Breast epithelium (tissue), 4 donors: ENCODE results near the gene CFAP100. TPM values are rescaled to one million over a fixed set of nuclear protein-coding genes. Genes with fewer than 3 reads are reported as not detected.

ENCODE experiments used
- DNase-seq, 2 donors: peaks; one replicate each; pipeline ENCODE4 v3.0.0-alpha.2; 2019; ENCODE audit warnings: low spot score in 2 of 2
- H3K27ac ChIP-seq, 2 donors: fragments of 200-600 bp; sonication (generic) in 1 of 2; one replicate each; pipeline ENCODE4 v1.5.1; 2016 to 2019; ENCODE audit warnings: mild to moderate bottlenecking in 1 of 2
- H3K27me3 ChIP-seq, 2 donors: fragments of 200-600 bp; sonication (generic) in 1 of 2; one replicate each; pipeline versions ENCODE4 v1.5.1 to v1.6.0; 2017 to 2019; ENCODE audit warnings: control low read depth in 1 of 2, mild to moderate bottlenecking in 1 of 2
- H3K36me3 ChIP-seq: fragments of 200-600 bp; one replicate; pipeline ENCODE4 v1.5.1; 2019
- H3K4me1 ChIP-seq, 2 donors: fragments of 200-600 bp; sonication (generic); one replicate each; pipeline ENCODE4 v1.5.1; 2016 to 2019; ENCODE audit warnings: control low read depth in 1 of 2
- H3K4me3 ChIP-seq, 3 donors: fragments of 200-600 bp; sonication (generic); 1 replicate in 2 of 3; 2 replicates in 1 of 3; pipeline ENCODE4 v1.5.1; 2016 to 2019; ENCODE audit warnings: mild to moderate bottlenecking in 3 of 3, moderate library complexity in 2 of 3
- H3K9me3 ChIP-seq, 2 donors: fragments of 200-600 bp; sonication (generic) in 1 of 2; one replicate each; pipeline ENCODE4 v1.5.1; 2016 to 2019; ENCODE audit warnings: control low read depth in 1 of 2
- POLR2A ChIP-seq: fragments of 450-650 bp; IDR thresholded peaks from one replicate; pipeline ENCODE4 v1.6.1; 2016; ENCODE audit warnings: antibody characterized with exemption, mild to moderate bottlenecking, moderate library complexity
- POLR2AphosphoS5 ChIP-seq, 3 donors: sonication (generic); formaldehyde crosslinking; IDR thresholded peaks; one replicate each; pipeline ENCODE4 v1.6.1; 2017; ENCODE audit warnings: antibody characterized with exemption in 3 of 3
- intact Hi-C: fragments of 100-400 bp; cut with DNase I; formaldehyde crosslinking; loops from one replicate; pipeline ENCODE4 v1.15.1; 2023; ENCODE audit warnings: low total_unique reads
- total RNA-seq, 3 donors: library from RNA; depleted of rRNA; stranded (reverse); fragments of >200 nt; gene quantifications; one replicate each; pipeline ENCODE4 v1.1.0, GENCODE V29; 2016
- TF ChIP-seq, protein P1 (sequence below), 3 donors: fragments of 450-650 bp; IDR thresholded peaks; one replicate each; pipeline ENCODE4 v1.5.1; 2016 to 2017; ENCODE audit warnings: antibody characterized with exemption in 3 of 3, mild to moderate bottlenecking in 3 of 3, moderate library complexity in 3 of 3

CFAP100 gene
- total RNA-seq, 3 donors from 2014 or later, result not detected

DNA sequence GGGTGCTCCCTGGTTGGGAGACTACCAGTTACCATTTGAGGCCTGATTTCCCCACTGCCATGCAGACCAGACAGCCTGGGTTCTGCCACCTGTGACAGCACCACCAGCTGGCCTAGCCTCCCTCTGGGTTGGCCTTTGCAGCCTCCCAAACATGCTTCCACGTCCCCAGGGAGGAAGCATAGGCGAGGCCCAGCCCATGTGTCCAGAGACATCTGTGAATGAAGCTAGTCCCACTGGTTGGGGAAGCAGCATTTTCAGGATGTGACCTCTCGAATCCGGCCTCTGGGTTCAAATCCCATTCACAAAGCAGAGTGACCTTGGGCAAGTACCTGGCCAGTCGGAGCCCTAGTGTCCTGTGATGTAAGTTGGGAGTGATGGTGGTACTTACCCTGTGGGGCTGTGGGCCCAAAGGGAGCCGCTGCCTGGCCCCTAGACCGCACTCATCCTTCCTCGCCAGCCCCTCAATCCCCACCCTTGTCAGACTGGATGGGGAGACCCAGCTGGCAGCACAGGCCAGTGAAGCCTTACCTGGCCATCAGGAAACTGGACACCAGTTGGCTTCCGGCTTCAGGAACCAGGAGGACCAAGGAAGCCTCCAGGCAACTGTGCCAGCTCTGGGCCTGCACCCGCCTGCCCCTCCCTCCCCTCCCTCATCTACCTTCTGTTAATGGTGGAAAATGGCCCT, 43.5 kb upstream of the CFAP100 start:
- DNase-seq, result no peak
- Histone ChIP-seq H3K4me1 (peaks cover 0 to 4% of the 10 kb centered on the region in 2 donors), H3K9me3 (no peaks in the 10 kb centered on the region), H3K27me3 (no peaks in the 10 kb centered on the region), H3K27ac (no peak overlapping the region), H3K36me3 (no peaks in the 10 kb centered on the region), H3K4me3 (no peak overlapping the region)
- TF ChIP-seq, protein P1, sequence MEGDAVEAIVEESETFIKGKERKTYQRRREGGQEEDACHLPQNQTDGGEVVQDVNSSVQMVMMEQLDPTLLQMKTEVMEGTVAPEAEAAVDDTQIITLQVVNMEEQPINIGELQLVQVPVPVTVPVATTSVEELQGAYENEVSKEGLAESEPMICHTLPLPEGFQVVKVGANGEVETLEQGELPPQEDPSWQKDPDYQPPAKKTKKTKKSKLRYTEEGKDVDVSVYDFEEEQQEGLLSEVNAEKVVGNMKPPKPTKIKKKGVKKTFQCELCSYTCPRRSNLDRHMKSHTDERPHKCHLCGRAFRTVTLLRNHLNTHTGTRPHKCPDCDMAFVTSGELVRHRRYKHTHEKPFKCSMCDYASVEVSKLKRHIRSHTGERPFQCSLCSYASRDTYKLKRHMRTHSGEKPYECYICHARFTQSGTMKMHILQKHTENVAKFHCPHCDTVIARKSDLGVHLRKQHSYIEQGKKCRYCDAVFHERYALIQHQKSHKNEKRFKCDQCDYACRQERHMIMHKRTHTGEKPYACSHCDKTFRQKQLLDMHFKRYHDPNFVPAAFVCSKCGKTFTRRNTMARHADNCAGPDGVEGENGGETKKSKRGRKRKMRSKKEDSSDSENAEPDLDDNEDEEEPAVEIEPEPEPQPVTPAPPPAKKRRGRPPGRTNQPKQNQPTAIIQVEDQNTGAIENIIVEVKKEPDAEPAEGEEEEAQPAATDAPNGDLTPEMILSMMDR (IDR thresholded peaks at IDR 0.05), result no peak
- TF ChIP-seq POLR2AphosphoS5 (IDR thresholded peaks at IDR 0.05), result no peak
- no peak for TF ChIP-seq POLR2A
- intact Hi-C loops, result no loop called here

DNA sequence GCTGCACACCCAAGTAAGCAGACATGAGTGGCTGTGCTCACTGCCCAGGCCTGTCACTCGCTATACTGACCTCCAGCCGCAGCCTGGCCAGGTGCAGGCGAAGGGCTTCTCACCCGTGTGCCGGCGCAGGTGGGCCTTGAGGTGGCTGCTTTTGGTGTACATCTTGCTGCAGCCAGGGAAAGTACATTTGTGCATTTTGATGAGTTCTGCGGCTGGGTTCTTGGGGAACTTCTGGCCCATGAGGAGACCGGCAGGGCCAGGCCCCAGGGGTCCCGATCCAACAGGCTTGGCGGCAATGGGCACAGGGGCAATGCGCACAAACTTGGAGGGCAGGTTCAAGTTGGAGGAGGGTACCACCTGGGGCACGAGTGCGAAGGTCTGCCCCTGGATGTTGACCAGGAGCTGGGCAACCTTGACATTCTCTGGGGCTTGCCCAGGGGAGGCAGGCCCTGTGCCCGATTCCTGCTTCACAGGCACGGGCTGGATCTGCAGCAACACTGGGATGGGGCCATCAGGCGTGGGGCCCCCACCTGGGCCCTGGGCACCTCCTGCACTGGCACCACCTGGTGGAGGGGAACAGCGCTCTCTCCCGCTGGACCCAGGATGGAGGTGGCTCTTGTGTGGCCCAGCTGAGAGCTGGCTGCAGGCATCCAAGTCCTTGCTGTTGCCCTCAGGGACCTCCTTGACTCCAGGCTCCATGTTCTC, 42.8 kb upstream of the CFAP100 start:
- no peaks in the 10 kb centered on the region for H3K27me3 ChIP-seq
- H3K36me3 ChIP-seq, result no peaks in the 10 kb centered on the region
- H3K27ac ChIP-seq, result no peak overlapping the region
- intact Hi-C loops, result no loop called here
- DNase-seq, result no peak
- peaks cover 0 to 4% of the 10 kb centered on the region in 2 donors for H3K4me1 ChIP-seq
- no peaks in the 10 kb centered on the region for H3K9me3 ChIP-seq
- TF ChIP-seq, protein P1 (IDR thresholded peaks at IDR 0.05), result no peak
- TF ChIP-seq POLR2AphosphoS5 (IDR thresholded peaks at IDR 0.05), result no peak
- no peak for TF ChIP-seq POLR2A
- H3K4me3 ChIP-seq, result no peak overlapping the region

DNA sequence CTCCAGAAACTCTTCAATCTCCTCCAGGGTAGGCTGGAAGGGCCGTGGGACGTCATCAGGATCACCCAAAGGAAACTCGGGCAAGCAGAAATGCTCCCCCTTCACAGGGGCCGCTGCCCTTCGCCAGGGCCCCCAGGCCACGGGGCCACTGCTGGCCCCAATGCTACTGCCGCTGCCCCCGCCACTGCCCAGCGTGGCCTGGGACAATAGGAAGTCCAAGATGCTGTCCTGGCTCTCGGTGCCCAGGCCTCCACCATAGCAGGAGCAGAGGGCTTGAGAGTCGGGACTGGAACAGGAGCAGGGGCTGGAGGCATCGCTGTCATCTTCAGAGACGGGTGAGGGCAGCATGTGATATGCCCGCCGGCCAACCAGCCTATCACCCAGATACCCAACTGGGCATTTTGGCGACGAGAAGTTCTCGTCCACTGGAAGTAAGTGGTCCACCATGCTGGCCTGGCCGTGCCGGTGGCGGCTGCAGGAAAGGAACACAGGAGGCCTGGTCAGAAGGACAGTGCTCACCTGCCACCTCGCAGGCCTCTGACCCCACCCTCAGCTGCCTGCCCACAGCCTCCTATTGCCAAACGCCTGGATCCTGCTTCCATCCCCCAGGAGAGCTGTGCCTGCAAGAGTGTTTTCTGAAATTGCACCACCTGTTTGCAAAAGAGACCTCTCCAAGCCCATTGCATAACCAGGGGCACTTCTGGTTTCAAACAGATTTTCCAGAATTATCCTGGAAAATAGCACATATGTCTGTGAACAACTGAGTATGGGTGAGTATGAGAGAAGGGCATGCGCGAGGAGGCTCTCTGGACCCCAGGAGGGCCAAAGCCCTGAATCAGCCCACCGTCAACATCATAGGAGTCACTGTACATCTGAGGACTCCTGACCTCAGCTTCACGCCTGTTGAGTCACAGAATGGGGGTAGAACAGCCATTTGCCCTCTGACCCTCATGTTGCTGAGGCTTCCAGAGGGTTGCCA, 41.9 kb upstream of the CFAP100 start:
- no peak overlapping the region for H3K4me3 ChIP-seq
- H3K27ac ChIP-seq, result no peak overlapping the region
- H3K4me1 ChIP-seq, result peaks cover 0 to 4% of the 10 kb centered on the region in 2 donors
- no peaks in the 10 kb centered on the region for H3K36me3 ChIP-seq
- intact Hi-C loops, result no loop called here
- DNase-seq, result no peak
- no peaks in the 10 kb centered on the region for H3K27me3 ChIP-seq
- TF ChIP-seq POLR2AphosphoS5 (IDR thresholded peaks at IDR 0.05) (peak in 1 of 3 donors; percentile 19), POLR2A (no peak)
- TF ChIP-seq, protein P1 (IDR thresholded peaks at IDR 0.05), result no peak
- H3K9me3 ChIP-seq, result no peaks in the 10 kb centered on the region

DNA sequence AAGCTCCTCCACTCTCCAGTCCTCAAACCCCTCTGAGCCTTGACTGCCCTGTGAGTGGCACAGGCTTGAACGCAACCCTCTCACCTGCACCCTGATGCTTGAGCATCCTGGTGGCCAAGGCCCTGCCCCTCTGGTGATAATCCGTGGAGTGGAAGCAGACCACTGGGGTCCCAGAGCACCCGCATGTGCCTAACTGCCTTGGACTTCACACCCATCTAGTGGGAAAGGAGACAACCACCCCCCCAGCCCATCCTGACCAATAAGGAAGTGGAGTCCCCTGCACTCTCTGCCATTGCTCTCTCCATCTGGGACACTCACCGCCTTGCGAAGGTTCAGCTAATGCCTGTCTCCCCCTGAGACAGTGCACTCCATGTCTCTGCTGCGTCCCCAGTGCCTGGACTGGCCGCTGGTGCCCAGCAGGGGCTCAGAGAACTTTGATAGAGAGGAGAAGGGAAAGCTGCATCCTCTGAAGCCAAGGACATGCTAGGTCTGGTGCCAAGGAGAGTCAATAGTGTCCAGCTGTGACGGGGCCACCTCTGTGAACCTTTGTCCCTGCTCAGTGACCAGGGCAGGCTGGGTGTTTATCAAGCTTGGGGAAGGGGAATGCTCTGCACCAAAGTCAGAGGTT, 40.9 kb upstream of the CFAP100 start:
- H3K27me3 ChIP-seq, result no peaks in the 10 kb centered on the region
- no peaks in the 10 kb centered on the region for H3K36me3 ChIP-seq
- peaks cover 0 to 4% of the 10 kb centered on the region in 2 donors for H3K4me1 ChIP-seq
- peak overlapping the region in 1 of 3 donors; percentile 12 for H3K4me3 ChIP-seq
- no peak for DNase-seq
- no peak for TF ChIP-seq POLR2A
- H3K27ac ChIP-seq, result peak overlapping the region in 1 of 2 donors; percentile 62
- intact Hi-C loops, result no loop called here
- no peaks in the 10 kb centered on the region for H3K9me3 ChIP-seq

DNA sequence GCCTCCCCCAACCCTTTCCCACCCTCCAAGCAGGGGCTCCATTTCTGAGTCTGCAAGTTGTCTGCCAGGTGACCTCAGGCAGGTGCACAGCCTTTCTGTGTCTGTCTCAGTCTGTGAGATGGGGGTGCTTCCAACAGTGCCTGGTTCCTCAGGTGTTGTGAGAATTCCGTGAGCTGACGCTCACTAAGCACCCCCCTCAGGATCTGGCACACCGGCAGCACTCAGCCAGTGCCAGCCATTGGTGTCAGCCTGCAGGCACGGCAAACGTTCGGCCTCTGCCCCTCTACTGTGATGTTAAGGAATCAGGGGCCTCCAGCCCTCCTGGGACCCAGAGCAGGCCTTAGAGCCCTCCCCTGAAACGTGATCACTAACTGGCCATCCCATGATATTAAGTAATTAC, 39.9 kb upstream of the CFAP100 start:
- TF ChIP-seq POLR2A (no peak), POLR2AphosphoS5 (IDR thresholded peaks at IDR 0.05) (no peak)
- TF ChIP-seq, protein P1 (IDR thresholded peaks at IDR 0.05), result no peak
- Histone ChIP-seq H3K9me3 (no peaks in the 10 kb centered on the region), H3K36me3 (no peaks in the 10 kb centered on the region), H3K27ac (peak overlapping the region; percentile 90 to 97), H3K27me3 (no peaks in the 10 kb centered on the region), H3K4me3 (peak overlapping the region in 1 of 3 donors; percentile 82), H3K4me1 (peaks cover 0 to 4% of the 10 kb centered on the region in 2 donors)
- intact Hi-C loops, result no loop called here
- DNase-seq, result no peak
